HG03521 (cell line): ENCODE results near the gene PRKAR1B.

Experiments used
- ATAC-seq: cut with Tn5 transposase; IDR thresholded peaks from one replicate; pipeline ENCODE4 v1.9.1; 2021; ENCODE audit warnings: mild to moderate bottlenecking, moderate library complexity; ENCODE audit not compliant: unreplicated experiment

Gene PRKAR1B

GRCh38 chr7:576524-577277 is 150.4 kb downstream of the PRKAR1B start:
- ATAC-seq: no peak

- no peak for ATAC-seq
Observed at GRCh38 chr7:575425-576366, 151.4 kb downstream of the PRKAR1B start.

GRCh38 chr7:574661-575395 is 152.3 kb downstream of the PRKAR1B start:
- no peak for ATAC-seq

- no peak for ATAC-seq
Observed at GRCh38 chr7:573933-574381, 153.1 kb downstream of the PRKAR1B start.

GRCh38 chr7:573269-573932 is 153.7 kb downstream of the PRKAR1B start:
- ATAC-seq: no peak

- no peak for ATAC-seq
Observed at GRCh38 chr7:572416-573268, 154.4 kb downstream of the PRKAR1B start.

GRCh38 chr7:571718-572415 is 155.2 kb downstream of the PRKAR1B start:
- no peak for ATAC-seq

GRCh38 chr7:571096-571717 is 155.9 kb downstream of the PRKAR1B start:
- no peak for ATAC-seq

GRCh38 chr7:570801-571070 is 156.3 kb downstream of the PRKAR1B start:
- no peak for ATAC-seq

- no peak for ATAC-seq
Observed at GRCh38 chr7:569996-570800, 156.9 kb downstream of the PRKAR1B start.

GRCh38 chr7:569071-569855 is 157.8 kb downstream of the PRKAR1B start:
- ATAC-seq: no peak

- no peak for ATAC-seq
Observed at GRCh38 chr7:568031-568951, 158.8 kb downstream of the PRKAR1B start.

- no peak for ATAC-seq
Observed at GRCh38 chr7:567305-567883, 159.7 kb downstream of the PRKAR1B start.

GRCh38 chr7:566100-566499 is 161.0 kb downstream of the PRKAR1B start:
- no peak for ATAC-seq

- no peak for ATAC-seq
Observed at GRCh38 chr7:564176-564865, 162.8 kb downstream of the PRKAR1B start.
